Measurements from ENCODE around the gene CAMK2A. TPM values are rescaled to one million over a fixed set of nuclear protein-coding genes. Genes with fewer than 3 reads are reported as not detected.

The CAMK2A gene
- total RNA-seq, 2 donors from 2014 or later, result 0.23 to 0.29 TPM

DNA sequence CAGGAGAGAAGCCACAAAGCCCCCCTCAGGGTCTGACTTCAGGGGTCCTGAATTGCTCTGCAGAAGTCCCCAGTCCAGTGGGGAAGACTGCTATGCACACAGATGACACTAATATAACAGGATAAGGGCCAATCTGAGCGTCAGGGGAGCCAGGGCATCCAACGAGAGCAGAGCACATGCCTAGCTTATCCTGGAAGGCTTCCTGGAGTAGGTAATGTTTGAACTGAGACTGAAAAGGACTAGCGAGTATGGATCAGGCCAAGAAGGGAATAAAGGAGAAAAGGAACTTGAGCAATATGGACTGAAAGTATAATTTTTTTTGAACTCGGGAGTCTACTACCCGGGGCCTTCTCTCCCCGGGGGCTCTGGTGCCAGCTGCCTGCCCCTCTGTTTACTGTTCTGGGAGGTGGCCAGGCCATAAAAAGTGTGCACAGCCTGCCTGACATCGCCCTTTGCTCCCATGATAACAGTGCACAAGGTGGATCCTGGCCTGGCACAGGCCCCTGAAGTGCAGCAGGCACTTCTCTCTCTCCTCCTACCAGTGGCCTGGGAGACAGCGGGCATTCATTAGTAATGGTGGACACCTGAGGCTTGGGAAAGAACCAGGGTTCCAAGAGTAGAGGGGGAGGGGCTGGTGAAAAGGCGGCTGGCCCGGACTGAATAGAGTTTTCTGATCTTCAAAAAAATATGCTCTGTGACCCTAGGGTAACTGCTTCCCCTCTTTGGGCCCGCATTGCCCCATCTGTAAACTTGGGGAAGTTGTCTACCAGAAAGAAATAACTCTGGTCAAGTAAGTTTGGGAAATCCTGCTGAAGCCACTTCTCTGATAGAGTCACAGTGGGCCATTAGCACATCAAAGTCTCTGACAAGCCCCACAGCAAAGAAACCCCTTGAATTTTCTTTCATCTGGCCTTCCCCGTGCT lies 104.3 kb downstream of the CAMK2A start:
- no peak for DNase-seq (ENCODE audit: low spot score)
- intact Hi-C loops (cut with DNase I), result no loop called here

DNA sequence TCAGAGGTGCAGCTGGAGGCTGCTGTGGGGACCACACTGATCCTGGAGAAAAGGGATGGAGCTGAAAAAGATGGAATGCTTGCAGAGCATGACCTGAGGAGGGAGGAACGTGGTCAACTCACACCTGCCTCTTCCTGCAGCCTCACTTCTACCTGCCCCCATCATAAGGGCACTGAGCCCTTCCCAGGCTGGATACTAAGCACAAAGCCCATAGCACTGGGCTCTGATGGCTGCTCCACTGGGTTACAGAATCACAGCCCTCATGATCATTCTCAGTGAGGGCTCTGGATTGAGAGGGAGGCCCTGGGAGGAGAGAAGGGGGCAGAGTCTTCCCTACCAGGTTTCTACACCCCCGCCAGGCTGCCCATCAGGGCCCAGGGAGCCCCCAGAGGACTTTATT lies 105.6 kb downstream of the CAMK2A start:
- no peak for DNase-seq (ENCODE audit: low spot score)
- intact Hi-C loops (cut with DNase I), result no loop called here

DNA sequence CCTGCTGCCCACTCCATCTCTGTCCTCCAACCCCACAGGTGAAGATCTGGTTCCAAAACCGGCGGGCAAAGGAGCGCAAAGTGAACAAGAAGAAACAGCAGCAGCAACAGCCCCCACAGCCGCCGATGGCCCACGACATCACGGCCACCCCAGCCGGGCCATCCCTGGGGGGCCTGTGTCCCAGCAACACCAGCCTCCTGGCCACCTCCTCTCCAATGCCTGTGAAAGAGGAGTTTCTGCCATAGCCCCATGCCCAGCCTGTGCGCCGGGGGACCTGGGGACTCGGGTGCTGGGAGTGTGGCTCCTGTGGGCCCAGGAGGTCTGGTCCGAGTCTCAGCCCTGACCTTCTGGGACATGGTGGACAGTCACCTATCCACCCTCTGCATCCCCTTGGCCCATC lies 106.1 kb downstream of the CAMK2A start:
- DNase-seq (ENCODE audit: low spot score), result no peak
- intact Hi-C loops (cut with DNase I), result no loop called here

DNA sequence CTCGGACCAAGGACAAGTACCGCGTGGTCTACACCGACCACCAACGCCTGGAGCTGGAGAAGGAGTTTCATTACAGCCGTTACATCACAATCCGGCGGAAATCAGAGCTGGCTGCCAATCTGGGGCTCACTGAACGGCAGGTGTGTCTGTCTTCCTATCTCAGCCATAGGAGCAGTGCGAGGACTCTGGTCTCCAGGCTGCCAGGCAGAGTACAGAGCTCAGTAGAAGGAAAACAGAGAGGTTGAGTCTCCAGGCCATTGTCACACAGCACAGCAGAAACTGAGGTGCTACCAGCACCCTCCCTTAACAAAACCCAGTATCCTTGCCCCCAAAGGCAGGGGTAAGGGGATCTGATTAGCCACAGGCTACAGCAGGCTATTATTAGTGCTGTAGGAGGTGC lies 106.8 kb downstream of the CAMK2A start:
- intact Hi-C loops (cut with DNase I), result no loop called here

DNA sequence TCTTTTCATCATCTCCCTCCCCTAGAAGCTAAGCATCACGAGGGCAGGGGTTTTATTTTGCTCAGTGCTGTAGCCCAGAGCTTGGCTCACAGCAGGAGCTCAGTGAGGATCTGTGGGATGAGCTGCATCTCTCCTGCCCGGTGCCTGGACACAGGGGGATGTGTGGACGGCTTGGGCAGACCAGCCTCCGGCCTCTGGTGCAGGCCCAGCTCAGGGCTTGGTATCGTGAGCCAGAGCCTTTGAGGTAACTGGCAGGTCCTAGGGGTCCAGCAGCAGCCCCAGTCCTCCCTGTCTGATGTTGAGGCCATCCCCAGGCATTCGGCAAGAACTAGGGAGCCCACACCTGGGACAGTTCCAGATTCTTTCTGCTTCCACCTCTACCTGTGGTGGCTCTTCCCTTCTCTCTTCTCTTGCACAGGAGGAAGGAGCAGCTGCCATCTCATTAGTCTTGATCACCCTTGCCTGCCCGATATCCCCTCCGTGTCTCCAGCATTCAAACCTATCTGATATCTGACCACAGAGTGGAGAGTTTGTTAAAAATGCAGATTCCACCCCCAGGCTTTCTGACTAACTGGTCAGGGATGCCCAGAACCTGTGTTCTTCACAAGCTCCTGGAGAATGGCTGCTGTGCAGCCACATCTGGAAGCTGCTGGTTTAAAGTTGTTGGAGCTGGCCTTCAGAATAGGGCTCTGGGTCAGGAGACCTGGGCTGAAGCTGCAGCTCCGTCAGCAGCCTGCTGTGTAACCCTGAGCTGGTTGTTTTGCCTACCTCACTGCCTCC lies 107.6 kb downstream of the CAMK2A start:
- intact Hi-C loops (cut with DNase I), result no loop called here
- no peak for DNase-seq (ENCODE audit: low spot score)

More for the DNA sequence above, 106.8 kb downstream of the CAMK2A start:
- no peak for DNase-seq (ENCODE audit: low spot score)

DNA sequence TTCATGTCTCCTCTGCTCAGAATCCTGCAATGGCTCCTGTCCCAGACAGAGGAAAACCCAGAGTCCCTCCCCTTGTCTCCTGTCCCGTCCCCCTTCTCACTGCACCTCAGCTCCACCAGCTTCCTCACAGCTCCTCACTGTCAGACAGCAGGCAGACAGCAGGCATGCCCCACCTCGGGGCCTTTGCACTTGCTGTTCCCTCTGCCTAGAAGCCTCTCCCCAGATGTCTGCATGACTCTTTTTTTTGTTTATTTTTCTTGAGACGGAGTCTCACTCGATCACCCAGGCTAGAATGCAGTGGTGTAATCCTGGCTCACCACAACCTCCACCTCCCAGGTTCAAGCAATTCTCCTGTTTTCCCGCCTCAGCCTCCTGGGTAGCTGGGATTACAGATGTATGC lies 108.5 kb downstream of the CAMK2A start:
- no peak for DNase-seq (ENCODE audit: low spot score)
- intact Hi-C loops (cut with DNase I), result no loop called here

DNA sequence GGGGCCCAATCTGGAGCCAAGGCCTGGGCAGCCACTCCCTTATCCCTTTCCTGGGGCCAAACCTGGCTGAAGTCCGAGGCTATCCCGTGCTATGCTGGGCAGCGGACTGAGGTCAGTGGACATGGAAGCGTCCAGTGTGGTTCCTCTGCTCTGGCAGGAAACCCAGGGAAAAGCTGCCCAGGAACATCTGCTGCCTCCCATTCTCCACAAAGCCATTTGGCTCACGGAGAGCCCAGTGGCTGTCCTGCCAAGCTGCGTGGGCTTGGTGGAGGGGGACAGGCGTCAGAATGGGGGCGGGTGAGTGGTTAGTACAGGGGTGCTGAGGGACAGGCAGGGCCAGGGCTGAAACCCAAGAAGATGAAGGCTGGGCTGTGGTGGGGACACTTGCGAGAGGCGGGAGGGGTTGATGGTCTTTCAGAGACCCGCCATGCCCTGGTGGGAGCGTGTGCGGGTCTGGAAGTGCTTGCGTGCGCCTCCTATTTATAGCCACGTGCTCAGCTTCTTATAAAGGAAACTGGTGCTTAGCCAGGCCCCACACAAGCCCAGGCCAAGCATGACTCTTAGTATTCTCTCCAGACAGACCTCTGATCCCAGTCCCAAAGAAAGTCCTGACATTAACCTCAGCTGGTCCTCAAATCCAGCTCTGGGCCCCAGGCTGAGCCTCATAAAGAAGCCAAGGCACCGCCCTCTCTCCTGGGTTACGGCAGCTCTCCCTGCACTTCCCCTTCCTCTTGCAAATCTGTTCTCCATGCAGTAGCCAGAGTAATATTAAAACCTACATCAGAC lies 109.1 kb downstream of the CAMK2A start:
- intact Hi-C loops (cut with DNase I), result no loop called here
- DNase-seq (ENCODE audit: low spot score), result peak; percentile 96

DNA sequence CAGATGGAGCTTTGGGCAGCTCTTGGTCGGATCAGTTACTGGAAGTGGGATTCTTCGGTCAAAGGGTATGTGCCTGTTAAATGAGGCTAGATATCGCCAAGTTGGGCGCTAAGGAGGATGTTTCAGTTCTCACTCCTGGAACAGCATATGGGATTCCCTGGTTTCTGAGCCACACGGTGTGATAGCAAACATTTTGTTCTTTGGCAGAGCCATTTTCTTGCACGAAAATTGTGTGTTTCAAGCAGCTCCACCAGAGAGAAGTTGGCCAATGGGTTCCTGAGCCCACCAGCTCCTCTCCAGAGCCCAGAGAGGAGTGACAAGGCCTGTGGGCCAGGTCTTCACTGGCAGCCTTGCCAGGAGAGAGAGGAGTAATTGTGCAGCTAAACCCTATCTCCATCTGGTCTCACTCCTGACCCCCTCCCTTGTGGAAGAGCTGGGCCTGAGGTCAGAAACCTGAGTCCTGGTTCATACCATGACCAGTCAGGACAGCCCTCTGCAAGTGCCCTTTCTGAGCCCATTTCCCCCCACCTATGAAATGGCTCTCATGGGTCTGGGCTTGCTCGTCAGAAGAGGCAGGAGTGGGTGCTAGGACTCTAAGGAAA lies 110.5 kb downstream of the CAMK2A start:
- DNase-seq (ENCODE audit: low spot score), result no peak
- intact Hi-C loops (cut with DNase I), result no loop called here

DNA sequence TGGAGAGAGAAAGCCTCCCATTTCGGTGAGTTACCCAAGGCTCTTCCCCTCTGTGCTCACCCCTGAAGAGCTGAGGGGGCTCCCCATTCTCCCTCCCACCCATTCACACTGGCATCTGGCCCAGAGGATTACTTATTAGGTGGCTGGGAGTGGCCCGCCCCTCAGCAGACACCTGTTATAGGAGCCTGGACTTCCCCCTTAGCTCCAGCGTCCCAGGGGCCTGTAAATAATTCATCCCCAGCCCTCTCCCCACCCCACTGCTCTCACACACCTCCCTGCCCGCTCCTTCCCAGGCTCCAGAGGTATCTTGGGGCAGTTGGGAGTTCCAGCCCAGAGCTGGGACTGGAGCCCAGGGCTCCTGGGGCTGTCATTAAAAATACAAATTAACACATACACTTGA lies 111.3 kb downstream of the CAMK2A start:
- no peak for DNase-seq (ENCODE audit: low spot score)
- intact Hi-C loops (cut with DNase I), result no loop called here

DNA sequence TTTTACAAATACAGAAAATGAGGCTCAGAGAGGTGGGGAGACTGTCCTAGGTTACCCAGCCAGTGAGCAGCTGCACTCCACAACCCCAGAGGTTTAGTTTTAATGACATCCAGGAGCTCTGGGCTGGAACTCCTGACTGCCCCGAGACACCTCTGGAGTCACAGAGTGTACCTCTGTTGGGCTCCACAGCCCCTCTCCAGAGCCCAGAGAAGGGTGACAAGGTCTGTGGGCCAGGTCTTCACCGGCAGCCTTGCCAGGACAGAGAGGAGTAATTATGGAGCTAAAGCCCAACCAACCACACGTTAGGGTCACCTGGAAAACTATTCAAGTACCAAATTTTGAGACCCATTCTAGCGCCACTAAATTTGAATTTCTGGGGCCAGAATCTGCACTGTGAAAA lies 111.9 kb downstream of the CAMK2A start:
- intact Hi-C loops (cut with DNase I), result no loop called here
- DNase-seq (ENCODE audit: low spot score), result no peak

DNA sequence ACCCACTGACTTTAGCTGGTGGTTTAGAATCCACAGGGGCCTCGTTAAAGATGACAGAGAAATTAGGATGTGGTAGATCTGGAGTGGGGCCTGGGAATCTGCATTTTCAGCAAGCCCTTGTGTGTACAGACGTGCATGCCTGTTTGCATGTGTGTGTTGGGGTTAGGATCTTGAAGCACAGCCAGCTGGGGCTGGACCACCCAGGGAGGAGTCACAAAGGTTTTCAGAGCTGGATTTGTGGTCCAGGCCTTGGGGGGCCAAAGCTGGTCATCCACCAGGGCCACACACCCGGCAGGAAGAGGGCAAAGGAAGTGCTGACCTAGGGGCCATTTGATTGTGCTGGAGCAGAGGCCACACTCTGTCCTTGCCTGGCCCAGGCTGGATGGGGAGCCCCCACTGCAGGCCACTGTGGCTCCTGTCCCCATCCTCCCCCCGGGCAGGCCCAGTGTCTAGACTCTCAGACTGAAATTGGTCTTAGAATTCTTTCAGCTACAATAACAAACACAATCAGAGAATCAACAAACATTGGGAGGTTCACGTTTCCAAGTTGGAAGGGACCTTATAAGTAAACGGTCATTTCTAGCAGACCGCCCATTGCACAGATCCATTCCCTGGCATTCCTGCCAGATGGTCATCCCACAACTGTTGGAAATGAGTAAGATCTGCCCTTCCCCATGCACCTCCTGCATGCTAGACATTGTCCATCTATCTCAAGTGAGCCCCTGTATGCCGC lies 112.7 kb downstream of the CAMK2A start:
- no peak for DNase-seq (ENCODE audit: low spot score)
- intact Hi-C loops (cut with DNase I), result no loop called here

DNA sequence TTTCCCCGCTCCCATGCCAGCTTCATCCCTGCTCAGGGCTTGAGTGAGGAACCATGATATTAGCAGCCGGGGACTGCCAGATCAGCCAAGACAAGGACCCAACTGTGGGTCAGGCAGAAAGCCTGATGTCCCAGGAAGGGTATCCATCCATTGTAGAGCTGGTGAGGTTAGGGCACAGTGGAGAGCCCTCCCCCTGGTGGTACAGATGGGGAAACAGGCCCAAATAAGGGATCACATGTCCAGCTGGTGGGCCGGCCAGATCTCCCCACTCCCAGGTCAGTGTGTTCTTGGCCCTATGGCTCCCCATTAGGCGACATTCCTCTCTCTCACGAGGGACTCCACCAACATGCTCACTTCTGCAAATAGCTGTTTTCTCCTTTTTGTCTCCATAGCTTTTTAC lies 114.0 kb downstream of the CAMK2A start:
- intact Hi-C loops (cut with DNase I), result no loop called here
- no peak for DNase-seq (ENCODE audit: low spot score)

DNA sequence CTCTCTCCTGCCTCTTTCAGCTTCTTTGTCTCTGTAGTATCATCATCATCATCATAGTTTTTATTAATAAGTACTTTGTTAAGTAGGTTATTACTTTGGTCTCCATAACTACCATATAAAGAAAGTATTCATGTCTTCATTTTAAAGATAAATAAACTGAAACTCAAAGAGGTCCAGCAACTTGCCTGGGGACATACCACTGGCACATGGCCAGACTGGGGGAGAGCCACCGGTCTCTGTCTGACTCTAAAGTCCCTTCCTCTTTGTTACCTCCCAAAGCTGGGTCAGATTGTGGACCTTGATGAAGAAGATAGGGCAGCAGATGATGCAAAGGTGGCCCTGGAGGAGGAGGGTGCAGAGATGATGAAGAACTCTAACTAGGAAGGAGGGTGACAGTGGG lies 114.5 kb downstream of the CAMK2A start:
- intact Hi-C loops (cut with DNase I), result no loop called here
- DNase-seq (ENCODE audit: low spot score), result no peak

DNA sequence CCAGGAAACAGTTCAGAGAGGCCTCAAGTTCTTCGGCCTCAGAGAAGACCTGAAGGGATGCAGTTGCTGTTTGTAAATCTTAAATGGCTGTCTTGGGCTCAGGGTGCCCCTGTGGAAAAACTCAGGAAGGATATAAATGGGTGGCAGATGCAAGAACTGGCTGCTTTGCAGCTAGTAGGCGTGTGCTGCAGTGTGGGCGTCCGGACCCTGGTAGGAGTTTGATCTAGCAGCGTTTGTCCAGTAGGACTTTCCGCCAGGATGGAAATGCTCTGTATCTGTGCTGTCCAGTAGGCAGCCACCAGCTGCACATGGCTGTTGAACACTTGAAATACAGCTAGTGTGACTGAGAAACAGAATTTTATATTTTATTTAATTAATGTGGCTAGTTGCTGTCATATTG lies 115.3 kb downstream of the CAMK2A start:
- DNase-seq (ENCODE audit: low spot score), result no peak
- intact Hi-C loops (cut with DNase I), result no loop called here

DNA sequence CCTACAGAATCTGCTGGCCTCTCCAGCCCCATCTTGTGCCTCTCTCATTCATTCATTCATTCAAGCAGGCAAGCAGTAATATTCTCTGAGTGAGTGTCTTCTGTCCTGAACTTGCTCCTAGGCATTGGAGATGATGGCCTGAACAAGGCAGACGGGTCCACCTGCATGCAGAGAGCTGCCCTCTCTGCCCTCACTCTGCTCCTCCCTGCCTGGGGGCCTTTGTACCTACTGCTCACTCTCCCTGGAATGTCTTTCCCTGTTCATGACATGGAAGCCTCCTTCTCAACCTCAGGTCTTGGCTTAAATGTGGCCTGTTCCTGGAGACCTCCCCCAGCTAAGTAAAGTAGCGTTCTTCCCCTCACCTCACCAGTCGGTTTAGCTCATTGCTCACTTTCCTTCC lies 116.4 kb downstream of the CAMK2A start:
- intact Hi-C loops (cut with DNase I), result no loop called here
- no peak for DNase-seq (ENCODE audit: low spot score)

DNA sequence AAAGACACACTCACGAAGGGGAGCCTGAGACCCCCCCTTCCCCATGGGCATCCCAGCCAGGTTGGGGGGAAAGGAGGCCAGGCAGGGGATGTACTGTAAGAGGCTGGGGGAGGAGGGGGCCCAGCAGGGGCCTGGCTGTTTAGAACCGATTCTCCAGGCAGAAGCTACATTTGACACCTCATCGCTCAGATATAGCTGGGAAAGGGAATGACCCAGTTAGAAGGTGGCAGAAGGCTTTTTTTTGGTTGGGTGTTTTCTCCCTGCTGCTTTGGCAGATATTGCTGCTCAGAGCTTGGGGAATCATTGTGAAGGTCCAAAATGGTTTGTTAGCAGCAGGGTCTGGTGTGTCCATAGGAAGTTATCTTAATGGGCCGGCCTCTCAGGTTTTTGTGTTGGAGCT lies 117.0 kb downstream of the CAMK2A start:
- DNase-seq (ENCODE audit: low spot score), result no peak
- intact Hi-C loops (cut with DNase I), result no loop called here

DNA sequence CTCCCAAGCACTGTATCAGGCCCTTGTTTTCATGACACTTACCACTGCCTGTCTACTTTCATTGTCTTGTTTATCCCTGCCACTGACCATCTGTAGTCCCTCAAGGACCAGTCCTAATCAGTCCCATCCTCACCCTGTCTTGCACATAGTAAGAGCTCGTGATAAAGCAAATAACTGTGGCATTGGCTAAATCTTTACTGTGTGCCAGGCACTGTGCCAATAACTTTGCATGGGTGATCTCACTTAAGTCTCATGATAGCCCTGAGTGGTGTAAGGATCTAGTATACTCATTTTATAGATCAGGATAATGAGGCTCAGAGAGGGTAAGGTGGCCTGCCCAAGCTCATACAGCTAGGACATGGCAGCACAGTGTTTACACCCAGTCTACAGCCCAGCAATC lies 117.4 kb downstream of the CAMK2A start:
- intact Hi-C loops (cut with DNase I), result no loop called here
- DNase-seq (ENCODE audit: low spot score), result no peak

Data from posterior vena cava (tissue), 2 donors.